Pulmonary artery endothelial cell (primary cell): ENCODE data around the gene ACOX2. TPM values are rescaled to one million over a fixed set of nuclear protein-coding genes. Genes with fewer than 3 reads are reported as not detected.

Experiments
- DNase-seq: peaks from one replicate; pipeline ENCODE4 v3.0.0-alpha.2; 2011; ENCODE audit warnings: low read depth, low spot score
- total RNA-seq: library from RNA; depleted of rRNA; stranded (reverse); fragments of >200 nt; gene quantifications from 2 replicates; pipeline ENCODE4 v1.2.3, GENCODE V29; 2014

ACOX2 gene
- total RNA-seq, 1 donor from 2014 or later: 1.3 TPM

DNA sequence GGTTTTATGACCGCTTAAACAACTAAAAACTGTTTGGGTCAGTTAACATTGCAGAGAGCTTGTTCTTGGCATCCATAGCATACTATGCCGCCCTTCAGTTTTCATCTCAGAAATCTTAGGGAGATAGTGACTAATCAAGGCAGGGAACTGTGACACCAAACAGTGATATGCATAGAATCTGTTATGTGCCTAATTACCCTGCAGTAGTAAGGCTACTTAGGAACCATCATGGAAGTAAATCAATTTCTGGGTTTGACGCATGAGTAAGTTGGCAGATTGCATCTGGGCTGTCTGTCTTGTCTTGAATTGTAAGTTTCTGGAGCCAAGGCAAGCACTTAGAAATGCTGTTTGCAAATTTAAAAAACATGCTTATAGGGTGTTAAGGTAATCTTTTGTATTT, 22.6 kb downstream of the ACOX2 start:
- no peak for DNase-seq

GRCh38 chr3:58508437-58508836, 28.6 kb downstream of the ACOX2 start:
- no peak for DNase-seq

DNA sequence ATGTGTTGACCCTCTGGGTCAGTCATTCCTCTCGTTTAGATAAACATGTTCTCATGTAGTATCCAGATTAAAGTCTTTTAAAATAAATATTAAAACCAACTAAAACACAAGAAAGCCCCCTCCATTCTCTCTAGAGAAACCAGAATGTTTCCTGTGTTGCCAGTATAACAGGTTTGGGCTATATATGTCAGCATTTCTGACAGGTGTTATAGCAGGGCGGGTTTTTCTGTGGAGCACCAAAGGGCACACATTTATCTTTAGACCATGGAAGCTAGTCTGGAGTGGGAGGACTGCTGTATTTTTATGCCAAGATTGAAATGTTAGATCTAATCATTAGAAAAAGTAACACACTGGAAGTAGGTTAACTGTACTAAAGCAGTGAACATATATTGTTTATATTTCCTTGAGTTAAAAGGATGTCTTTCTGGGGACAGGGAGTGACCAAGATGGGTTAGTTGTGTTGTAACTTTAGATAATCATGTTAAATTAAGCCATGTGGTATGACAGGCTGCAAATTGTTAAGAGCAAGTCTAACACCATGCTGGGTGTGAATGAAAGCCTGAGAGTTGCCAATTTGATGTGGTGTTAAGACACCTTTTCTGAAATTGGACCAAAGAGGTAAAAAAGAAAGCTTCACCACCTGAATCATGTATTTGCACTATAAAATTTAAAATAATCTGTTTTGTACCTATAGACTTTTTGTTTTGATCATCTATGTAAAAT, 29.5 kb downstream of the ACOX2 start:
- no peak for DNase-seq

GRCh38 chr3:58502872-58503271, 34.1 kb downstream of the ACOX2 start:
- DNase-seq: no peak

GRCh38 chr3:58497097-58497496, 39.9 kb downstream of the ACOX2 start:
- no peak for DNase-seq

GRCh38 chr3:58496206-58496857, 40.7 kb downstream of the ACOX2 start:
- DNase-seq: no peak

DNA sequence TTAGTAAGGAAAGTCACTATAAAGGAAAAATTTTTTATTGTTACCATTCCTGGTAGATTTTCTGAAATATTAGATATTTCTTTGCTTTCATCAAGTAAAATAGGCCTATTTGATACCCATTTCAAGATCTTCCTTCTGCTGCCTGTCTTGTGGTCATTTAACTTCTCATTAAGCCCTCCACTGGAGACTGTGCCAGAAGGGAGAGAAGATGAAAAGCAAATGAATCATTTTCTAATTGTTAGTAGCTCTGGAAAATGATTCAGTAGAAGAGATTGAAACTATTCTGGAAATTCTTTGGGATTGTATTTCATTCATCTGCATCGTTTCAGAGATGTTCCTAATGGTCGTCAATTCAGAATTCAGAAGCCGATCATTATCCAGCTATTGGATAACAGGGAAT, 41.9 kb downstream of the ACOX2 start:
- no peak for DNase-seq

- DNase-seq: no peak
Measured at GRCh38 chr3:58494107-58494506, 42.9 kb downstream of the ACOX2 start.

DNA sequence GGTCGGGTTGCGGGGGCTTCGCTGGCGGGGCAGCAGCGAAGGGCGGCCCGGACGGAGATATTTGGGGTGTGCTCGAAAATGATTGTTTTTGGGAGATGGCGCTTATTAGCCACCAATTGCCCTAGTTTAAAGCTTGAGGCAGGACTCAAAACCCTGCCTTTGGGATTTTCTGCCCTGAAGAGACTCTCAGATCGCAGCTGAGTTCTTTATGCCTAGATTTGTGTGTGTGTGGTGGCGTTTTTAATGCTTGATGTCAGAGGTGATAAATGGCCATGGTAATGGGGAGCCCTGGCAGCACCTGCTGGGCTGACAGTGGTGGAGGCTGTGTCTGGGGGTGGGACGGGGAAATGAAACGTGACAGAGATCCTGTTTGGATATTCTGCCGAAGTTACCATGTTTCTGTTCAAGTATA, 44.5 kb downstream of the ACOX2 start:
- DNase-seq: no peak

DNA sequence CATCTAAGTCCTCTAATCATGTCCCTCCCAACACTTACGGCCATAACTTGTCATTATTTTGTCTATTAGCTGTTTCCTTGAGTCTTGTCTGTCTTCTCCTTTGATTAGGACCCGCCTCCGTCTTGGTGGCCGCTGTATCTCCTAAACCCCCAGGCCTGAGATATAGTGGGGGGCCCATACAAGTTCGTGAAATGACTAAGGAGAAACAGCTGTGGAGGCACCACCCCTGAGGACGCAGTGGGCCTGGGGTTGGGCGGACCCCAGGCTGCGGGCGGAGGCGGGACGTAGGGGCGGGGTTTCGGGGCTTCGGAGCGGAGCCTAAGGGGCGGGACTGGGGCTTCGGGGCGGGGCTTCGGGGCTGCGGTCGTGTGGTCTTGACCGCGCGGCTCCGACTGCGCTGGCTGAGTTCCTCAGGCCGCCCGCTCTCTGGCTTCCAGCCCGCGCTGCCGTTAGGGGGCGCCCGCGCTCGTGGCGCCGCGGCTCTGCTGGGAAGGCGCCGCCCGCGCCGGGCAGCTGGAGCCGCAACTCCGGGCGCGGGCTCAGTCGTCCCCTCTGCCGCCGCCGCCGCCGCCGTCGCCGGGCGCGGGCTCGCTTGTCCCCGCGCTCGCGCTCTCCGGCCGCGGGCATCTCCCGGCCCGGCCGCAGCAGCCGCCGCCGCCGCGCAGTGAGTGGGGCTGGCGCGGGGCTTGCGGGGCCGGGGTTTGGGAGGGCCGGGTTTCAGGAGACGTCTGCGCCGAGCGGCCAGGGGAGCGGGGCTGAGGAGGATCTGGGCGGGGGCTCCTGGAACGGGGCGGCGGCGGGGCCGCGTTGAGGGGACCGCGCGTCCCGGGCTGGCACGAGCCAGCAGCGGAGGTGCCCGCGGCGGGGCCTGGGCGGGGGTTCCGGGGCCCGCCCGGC, 45.2 kb downstream of the ACOX2 start, which contains the start of gene KCTD6:
KCTD6 (plus strand) TSS at position 591 of the 897 bp plus-strand sequence. CDS start 6,660 bp downstream, outside the sequence.
- peak; percentile 78 for DNase-seq

- DNase-seq: no peak
Measured at GRCh38 chr3:58490860-58491501, 46.0 kb downstream of the ACOX2 start.

- DNase-seq: no peak
Measured at GRCh38 chr3:58488967-58489366, 48.0 kb downstream of the ACOX2 start.

DNA sequence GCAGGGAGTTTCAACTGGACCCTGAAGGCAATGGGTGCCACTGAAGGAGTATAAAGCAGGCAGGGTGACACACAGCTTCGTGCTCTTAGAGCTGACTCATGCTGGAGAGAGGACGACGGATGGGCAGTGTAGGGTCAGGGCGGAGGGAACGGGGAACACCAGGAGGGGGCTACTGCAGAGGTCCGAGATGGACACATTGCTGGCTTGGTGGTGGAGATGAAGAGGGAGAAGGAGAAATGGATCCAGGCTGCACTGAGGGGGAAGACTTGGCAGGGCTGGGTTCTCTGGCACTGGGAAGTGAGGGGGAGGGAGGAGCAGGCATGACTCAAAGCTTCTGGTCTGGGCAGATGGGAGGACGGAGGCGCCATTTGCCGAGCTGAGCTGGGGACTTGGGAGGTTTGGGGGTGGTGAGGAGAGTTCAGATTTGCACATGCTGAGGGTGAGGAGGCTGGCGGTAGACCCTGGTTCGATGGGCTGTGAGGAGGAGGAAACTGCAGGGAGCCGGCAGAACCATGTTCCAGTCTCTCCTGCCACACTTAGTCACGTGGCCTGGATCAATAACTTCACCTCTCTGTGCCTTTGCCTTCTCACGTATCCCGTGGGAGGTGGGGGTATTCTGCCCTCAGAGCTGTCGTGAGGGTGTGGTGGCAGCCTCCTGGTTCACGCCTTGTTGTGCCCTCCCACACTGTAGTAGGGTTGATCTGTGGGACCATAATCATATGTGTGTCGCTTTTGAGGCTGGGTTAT, 49.7 kb downstream of the ACOX2 start:
- DNase-seq: no peak

DNA sequence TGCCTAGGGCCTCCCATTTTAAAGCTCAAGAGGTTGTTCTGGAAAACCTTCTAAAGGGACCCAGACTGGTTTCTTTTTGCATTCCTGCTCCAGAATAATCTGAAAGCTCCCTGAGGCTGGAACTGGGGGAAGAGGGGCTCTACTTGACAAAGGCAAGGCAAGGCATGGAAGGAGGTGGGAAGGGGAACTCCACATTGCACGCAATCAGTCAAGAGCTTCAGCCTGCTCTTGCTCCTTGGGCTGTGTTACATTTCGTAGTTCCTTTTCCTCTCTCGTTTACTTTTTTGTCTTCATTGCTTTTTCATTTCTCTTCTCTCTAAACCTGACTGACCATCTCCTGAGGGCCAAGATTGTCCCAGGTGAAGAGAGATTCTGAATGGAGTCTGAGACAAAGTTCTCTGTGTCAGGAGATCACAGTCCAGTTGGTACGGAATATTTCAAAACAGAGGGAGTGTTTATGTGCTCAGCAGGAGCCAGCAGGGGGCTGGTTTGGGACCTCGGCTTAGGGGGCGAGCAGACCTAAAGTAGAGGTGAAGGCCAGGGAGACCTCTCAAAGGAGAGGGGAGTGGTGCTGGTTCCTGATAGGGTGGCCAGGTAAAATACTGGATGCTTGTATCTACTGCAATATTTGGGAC, 51.1 kb downstream of the ACOX2 start:
- DNase-seq: no peak

DNA sequence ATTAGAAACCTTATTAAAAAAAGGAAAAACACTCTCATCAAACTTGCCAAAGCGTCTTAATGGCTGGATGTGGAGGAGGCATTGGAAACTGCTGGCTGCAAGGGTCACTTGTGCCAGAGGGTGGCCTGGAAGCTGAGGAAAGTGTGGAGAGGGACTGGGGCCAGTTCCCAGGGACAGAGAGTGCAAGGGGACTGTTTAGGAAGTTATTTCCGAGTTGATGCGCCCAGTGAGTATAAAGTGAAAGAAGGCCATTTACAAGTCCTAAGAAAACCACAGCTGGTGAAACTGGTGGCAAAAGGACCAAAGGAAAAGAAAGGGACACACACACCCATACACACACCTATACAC, 52.3 kb downstream of the ACOX2 start:
- no peak for DNase-seq

DNA sequence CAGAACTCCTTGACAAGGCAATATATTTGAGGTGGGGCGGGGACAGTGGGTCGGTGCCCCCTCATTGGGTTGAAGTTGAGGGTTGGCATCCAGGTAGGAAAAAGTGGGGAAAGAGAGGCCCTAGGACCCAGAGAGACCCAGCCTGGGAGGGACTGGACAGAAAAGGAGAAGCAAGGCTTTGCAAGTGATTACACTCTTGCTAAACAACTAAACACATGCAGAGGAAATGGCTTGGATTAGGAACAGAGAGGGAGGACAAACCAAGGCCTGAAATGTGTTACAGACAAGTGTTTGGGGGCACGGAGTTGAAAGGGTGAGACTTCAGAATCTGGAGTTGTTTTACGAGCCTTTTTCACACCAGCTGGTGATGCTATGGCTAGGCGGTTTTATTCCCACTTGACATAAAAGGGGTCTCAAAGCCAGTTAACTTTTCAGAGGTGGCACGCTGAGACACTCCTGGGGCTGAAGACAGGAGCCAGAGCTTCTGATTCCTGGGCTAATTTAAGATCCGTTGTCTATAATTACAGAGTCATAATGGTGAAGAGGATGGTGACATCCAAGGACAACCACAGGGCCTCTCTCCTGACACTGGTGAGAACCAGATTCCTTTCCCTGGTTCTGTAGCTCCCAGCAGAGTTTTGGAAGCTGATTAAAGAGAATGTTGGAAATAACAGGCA, 52.8 kb downstream of the ACOX2 start:
- DNase-seq: no peak

DNA sequence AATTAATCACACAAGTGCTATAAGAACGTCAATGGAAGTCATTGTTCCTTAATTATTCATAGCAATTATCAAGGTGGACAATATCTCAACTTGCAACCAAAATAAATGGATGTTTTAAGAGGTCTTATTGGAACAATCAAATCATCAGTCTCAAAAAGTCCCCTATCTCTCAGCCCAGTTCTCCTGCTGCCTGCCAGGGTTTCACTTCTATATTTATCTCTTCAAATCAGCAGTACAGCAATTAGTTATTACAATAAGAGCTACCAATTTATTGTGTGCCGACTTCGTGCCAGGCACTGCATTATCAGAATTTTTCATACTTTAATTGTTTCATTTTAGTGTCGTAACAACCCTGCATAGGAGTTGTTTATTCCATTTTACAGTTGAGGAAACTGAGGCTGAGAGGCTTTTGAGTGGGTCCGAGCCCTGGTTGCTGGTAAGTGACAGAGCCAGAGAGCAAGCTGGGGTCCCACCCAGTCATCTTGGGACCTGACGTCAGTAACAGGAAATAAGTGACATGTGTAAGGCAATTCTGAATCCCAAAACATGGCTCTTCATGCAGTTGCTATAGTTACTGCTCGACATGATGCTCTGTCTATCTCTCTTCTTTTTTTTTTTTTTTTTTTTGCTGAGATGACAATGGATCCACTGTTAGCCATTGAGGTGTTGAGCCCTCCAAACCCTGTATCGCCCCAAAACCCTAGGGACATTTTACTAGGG, 53.9 kb downstream of the ACOX2 start:
- no peak for DNase-seq

GRCh38 chr3:58480309-58480708, 56.7 kb downstream of the ACOX2 start:
- DNase-seq: no peak

DNA sequence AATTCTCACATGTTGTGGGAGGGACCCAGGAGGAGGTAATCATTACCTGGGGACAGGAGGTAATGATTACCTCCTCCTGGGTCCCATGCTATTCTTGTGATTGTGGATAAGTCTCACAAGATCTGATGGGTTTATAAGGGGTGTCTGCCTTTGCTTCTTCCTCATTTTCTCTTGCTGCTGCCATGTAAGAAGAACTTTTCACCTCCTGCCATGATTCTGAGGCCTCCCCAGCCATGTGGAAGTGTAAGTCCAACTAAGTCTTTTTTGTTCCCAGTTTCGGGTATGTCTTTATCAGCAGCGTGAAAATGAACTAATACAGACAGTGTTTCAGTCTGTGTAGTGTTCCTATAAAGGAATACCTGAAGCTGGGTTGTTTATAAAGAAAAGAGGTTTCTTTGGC, 58.2 kb downstream of the ACOX2 start:
- DNase-seq: no peak
